OCI-LY7 (cell line): ENCODE data around the gene PHACTR1.

Source experiments
- EZH2phosphoT487 ChIP-seq: fragments of 200-600 bp; sonication (generic); IDR thresholded peaks from 2 replicates; pipeline ENCODE4 v1.6.1; 2018; ENCODE audit warnings: low read depth, borderline replicate concordance, mild to moderate bottlenecking, mixed run types, antibody characterized with exemption, low read length, moderate library complexity, mixed read lengths
- TF ChIP-seq, protein P1 (sequence below): fragments of 200-600 bp; sonication (generic); conservative IDR thresholded peaks from 2 replicates; pipeline ENCODE4 v1.5.1; 2014; ENCODE audit warnings: mild to moderate bottlenecking, antibody characterized with exemption, low read length, moderate library complexity, mixed read lengths

DNA sequence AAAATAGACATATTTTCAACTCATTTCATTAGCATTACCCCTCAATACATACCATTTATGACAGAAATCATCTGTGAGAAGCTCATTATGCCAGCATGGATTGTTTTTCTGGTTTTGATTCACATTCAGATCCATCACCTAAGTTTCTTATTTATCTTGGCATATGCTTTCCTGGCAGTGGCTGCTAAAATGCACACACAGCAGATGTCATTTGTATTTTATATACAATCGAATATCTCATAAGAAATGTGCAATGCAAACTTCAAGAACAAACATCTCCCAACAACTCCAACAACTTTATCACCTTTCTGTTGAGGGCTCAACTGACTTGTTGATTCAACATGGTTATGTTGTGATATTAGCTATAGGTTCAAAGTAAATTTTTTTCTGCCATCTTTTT lies 208.3 kb downstream of the PHACTR1 start:
- TF ChIP-seq, protein P1, sequence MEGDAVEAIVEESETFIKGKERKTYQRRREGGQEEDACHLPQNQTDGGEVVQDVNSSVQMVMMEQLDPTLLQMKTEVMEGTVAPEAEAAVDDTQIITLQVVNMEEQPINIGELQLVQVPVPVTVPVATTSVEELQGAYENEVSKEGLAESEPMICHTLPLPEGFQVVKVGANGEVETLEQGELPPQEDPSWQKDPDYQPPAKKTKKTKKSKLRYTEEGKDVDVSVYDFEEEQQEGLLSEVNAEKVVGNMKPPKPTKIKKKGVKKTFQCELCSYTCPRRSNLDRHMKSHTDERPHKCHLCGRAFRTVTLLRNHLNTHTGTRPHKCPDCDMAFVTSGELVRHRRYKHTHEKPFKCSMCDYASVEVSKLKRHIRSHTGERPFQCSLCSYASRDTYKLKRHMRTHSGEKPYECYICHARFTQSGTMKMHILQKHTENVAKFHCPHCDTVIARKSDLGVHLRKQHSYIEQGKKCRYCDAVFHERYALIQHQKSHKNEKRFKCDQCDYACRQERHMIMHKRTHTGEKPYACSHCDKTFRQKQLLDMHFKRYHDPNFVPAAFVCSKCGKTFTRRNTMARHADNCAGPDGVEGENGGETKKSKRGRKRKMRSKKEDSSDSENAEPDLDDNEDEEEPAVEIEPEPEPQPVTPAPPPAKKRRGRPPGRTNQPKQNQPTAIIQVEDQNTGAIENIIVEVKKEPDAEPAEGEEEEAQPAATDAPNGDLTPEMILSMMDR, result no peak
- TF ChIP-seq EZH2phosphoT487, result no peak
